SK-N-SH (cell line): ENCODE measurements around the gene GRIN2C.
"Not testable (repeated sequence)": the region's sequence is repeated elsewhere in the genome, so short reads cannot be mapped to it uniquely, and the experiment has no call there.

ENCODE experiments used
- MXI1 ChIP-seq: IDR thresholded peaks from 2 replicates; pipeline ENCODE4 v1.6.1; 2012; ENCODE audit warnings: mild to moderate bottlenecking, low read depth, low read length, improper control_type of control experiment
- RAD21 ChIP-seq: IDR thresholded peaks from 2 replicates; pipeline ENCODE4 v1.6.1; 2012; ENCODE audit warnings: mild to moderate bottlenecking, low read length
- RCOR1 ChIP-seq: fragments of 150-350 bp; IDR thresholded peaks from 2 replicates; pipeline ENCODE4 v1.6.1; 2017; ENCODE audit warnings: antibody characterized with exemption, low read length
- TF ChIP-seq, protein P1 (sequence below): fragments of 200-600 bp; sonication (generic); IDR thresholded peaks from 2 replicates; pipeline ENCODE4 v1.6.1; 2017; ENCODE audit warnings: antibody characterized with exemption, mild to moderate bottlenecking, moderate library complexity
- TF ChIP-seq, protein P2 (sequence below): fragments of 150-350 bp; IDR thresholded peaks from 2 replicates; pipeline ENCODE4 v1.6.1; 2017; ENCODE audit warnings: antibody characterized with exemption, low read length, low read depth, borderline replicate concordance

DNA sequence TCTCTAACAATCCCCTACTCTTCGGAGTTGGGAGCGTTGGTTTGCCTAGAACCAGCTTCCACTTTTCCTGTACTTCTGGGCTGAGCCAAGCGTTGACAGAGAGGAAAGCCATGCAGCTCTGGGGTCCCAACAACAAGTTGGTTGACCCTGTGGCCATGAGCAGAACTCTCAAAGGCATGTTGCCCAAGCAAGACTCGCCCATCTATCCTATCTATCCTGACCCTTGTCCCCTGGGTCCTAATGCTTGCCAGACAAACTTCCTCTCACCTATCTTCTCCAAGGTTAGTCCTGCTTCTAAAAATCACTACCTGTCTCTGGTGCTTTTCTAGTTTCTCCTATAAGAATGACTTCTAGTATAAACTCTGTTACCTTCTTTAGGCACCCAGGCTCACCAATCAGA lies 49.4 kb upstream of the GRIN2C start:
- TF ChIP-seq, protein P1, sequence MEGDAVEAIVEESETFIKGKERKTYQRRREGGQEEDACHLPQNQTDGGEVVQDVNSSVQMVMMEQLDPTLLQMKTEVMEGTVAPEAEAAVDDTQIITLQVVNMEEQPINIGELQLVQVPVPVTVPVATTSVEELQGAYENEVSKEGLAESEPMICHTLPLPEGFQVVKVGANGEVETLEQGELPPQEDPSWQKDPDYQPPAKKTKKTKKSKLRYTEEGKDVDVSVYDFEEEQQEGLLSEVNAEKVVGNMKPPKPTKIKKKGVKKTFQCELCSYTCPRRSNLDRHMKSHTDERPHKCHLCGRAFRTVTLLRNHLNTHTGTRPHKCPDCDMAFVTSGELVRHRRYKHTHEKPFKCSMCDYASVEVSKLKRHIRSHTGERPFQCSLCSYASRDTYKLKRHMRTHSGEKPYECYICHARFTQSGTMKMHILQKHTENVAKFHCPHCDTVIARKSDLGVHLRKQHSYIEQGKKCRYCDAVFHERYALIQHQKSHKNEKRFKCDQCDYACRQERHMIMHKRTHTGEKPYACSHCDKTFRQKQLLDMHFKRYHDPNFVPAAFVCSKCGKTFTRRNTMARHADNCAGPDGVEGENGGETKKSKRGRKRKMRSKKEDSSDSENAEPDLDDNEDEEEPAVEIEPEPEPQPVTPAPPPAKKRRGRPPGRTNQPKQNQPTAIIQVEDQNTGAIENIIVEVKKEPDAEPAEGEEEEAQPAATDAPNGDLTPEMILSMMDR, result not testable (repeated sequence)
- TF ChIP-seq, protein P2, sequence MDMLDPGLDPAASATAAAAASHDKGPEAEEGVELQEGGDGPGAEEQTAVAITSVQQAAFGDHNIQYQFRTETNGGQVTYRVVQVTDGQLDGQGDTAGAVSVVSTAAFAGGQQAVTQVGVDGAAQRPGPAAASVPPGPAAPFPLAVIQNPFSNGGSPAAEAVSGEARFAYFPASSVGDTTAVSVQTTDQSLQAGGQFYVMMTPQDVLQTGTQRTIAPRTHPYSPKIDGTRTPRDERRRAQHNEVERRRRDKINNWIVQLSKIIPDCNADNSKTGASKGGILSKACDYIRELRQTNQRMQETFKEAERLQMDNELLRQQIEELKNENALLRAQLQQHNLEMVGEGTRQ, result not testable (repeated sequence)
- not testable (repeated sequence) for TF ChIP-seq RCOR1, RAD21, MXI1
